HG03095 (cell line): ENCODE data around the gene L3HYPDH.
A peak's percentile ranks its signal among the peaks of the same experiment; 100 is the strongest.

Experiments used
- ATAC-seq: cut with Tn5 transposase; IDR thresholded peaks from one replicate; pipeline ENCODE4 v1.9.1; 2021; ENCODE audit warnings: moderate library complexity; ENCODE audit not compliant: unreplicated experiment

L3HYPDH gene

DNA sequence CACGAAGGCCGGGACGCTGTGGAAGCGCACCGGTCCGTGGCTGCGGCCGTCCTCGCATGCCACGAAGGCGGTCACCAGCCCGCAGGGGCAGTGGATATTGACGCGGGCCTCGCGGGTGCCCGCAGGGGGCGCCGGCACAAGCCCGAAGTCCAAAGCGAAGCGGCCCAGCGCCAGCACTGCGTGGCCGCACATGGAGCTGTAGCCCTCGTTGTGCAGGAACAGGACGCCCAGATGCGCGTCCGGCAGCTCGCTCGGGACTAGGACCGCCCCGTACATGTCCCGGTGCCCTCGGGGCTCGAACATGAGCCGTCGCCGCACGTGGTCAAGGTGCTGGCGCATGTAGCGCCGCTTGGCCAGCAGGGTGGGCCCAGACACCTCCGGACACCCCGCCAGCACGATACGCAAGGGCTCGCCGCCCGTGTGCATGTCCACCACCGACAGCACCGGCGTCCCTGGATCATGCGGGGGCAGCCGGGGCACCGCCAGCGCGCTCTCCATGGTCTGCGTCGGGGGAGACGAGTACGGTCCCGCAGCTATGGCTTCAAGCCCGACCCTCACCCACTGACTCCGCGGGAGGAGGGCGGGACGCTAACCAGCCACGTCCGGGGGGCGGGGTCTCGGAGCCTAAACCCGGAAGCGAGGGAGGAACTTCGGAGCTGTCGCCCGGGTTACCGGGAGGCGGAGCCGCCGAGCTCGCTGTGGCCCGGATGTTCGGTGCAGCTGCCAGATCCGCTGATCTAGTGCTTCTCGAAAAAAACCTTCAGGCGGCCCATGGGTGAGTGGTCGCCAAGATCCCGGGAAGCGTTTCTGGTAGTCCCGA, at the start of gene L3HYPDH, which contains the start of gene JKAMP:
Gene L3HYPDH (minus strand): TSS at position 590 of the 820 bp plus-strand sequence. CDS start 92 bp downstream, at position 498.
Gene JKAMP (plus strand): TSS at position 699 of the 820 bp plus-strand sequence. CDS start 73 bp downstream, at position 772.
- peak; percentile 88 for ATAC-seq

DNA sequence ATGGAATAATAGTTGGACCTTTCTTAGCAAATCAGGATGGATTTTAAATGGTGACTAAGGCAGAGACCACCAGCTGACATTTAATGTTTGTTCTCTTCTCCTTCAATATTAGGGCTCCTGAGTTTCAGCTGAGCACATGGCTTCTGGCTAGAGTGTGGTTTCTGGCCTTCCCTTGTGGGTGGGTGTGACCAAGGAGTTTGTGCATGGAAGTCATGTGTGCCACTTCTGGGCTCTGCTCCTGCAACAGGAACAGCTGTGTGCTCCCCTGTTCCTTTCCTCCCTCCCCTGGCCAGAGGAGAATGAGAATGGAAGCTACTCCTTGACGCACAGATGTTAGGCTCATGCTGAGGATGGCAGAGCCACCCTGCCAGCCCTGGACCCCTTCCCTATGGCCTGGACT, 48.2 kb upstream of the L3HYPDH start:
- no peak for ATAC-seq

DNA sequence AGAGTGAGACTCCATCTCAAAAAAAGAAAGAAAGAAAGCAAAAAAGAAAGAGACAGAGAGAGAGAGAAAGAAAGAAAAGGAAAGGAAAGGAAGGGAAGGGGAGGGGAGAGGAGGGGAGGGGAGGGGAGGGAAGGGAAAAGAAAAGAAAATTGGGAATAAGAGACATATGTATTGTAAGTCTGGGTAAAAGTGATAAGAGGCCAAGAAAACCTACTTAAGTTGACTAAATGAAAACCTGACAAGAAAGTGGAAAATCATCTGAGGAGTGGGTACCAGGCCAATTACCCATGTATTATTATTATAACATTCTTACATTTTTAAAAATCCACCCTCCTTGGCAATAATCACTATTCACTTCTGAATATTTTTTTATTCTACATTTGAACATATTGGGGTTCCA, 46.1 kb upstream of the L3HYPDH start:
- no peak for ATAC-seq

DNA sequence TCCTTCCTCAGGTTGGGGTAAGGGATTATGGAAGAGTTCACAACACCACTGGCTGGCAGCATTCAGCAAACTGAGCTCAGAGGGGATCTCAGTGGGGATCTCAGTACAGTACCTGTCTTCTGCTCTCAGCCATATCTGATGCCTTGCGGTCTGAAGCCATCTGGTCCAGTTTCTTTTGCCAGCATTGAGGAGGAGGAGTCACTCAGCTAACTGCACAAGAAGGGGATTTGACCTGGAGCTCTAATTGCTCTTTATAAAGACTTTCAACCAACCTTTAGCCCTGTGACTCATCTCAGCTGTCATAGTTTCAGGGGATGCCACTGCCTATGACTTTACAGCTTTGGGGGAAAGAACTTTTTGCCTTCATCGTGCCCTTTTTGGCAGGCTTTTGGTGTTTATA, 45.0 kb upstream of the L3HYPDH start:
- ATAC-seq: no peak

DNA sequence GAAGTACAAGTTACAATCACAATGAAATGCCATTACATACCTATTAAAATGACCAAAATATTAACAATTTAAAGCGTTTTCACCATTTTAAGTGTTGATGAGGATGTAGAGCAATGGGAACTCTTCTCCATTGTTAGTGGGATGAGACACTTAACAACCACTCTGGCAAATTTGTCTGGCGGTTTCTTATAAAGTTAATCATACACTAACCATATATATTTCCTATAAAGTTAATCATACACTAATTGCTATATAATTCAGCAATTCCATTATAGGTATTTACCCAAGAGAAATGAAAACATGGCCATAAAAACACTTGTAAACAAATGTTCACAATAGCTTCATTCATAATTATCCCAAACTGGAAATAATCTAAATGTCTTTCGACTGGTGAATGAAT, 36.0 kb upstream of the L3HYPDH start:
- ATAC-seq: no peak

DNA sequence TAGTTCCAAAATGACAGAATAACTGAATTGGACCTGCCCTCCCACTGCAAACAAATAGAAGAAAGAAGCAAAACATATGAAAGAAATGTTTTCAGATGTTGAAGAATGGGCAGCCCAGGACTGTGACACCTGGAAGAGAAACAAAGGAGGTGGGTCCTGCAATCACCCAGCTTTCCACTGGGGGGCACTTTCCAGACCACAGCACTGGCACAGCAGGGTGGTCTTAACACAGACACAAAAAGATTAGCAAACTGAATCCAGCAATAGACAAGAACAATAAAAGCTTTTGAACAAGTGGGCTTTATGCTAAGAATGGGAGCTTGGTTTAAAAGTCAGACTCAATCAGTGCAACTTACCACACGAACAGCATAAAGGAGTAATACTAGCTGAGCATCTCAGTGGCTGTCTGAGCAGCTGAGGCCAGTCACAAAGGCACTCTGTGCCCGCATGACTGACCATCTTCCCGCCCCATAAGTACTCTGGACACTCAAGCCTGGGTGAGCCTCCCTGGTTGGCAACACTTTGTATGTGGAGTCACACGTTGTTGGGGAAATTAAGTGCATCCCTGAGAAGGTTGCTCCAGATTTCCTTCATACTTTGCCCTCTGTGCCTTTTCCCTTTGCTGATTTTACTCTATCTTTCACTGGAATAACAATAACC, 27.8 kb upstream of the L3HYPDH start:
- ATAC-seq: no peak

DNA sequence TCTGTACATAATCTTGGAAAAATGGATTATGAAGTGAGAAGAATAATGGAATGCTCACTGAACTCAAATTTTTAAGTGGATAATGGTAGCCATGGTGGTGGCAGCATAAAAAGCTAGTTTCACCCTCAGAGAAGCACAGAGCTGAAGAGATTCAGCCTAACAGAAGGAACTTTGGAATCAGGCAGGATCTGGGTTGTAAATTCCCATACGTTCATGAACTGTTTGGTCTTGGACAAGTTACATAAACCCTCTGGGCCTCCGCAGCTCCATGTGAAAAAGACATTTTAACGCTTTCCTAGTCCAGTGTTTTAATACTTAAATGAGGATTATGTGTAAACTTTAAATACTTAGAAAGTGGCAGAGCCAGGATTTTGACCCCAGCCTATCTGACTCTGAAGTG, 26.8 kb upstream of the L3HYPDH start:
- ATAC-seq: no peak

DNA sequence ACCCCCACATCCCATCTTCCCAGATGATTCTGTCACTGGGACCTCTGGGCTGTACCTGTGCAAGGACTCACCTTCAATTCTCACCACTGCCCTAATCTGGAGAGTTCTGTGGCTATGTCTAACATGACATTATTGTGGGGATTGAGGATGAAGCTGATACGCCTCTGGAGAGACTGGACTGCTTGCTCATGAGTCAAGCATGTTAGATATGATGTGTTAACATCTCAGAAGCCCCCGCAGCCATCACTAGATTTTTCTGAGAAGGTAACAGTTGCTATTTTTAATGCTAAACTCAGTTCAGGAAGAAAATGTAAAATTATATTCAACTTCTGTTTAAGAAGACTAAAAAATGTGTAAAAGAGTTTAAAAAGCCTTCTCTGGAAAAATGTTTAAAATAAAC, 25.8 kb upstream of the L3HYPDH start:
- no peak for ATAC-seq

DNA sequence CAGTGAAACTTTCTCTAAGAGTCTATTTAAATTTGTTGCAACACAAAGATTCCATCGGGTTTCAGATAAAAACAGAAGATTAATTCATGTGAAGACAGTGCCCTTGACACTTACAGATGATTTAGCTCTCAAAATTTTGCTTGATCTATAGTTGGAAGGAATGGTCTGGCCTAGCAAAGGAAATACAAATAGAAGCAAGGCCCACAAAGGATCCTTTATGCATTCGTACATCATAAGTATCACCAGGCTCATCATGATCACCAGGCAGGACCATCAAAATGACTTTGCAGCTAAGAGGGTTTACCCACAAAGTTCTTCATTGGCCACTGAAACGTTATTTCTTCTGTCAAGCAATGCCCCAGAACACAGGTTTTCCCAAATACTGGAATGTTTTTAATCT, 24.9 kb upstream of the L3HYPDH start:
- no peak for ATAC-seq

DNA sequence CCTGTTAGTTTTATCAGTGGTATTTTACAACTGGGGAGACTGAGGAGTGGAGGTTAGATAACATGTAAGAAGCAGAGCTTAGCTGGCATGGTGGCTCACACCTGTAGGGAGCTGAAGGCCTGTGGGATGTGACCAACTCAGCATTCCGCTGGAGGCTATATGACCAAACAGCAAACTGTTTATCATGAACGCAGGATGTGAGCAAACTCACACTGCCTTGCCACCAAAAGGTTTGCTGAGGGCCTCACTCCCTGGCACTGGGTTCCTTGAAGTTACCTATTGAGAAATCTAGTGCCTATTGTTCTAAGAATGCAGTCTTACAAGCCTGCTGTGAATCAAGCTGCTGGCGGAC, 23.5 kb upstream of the L3HYPDH start:
- no peak for ATAC-seq

DNA sequence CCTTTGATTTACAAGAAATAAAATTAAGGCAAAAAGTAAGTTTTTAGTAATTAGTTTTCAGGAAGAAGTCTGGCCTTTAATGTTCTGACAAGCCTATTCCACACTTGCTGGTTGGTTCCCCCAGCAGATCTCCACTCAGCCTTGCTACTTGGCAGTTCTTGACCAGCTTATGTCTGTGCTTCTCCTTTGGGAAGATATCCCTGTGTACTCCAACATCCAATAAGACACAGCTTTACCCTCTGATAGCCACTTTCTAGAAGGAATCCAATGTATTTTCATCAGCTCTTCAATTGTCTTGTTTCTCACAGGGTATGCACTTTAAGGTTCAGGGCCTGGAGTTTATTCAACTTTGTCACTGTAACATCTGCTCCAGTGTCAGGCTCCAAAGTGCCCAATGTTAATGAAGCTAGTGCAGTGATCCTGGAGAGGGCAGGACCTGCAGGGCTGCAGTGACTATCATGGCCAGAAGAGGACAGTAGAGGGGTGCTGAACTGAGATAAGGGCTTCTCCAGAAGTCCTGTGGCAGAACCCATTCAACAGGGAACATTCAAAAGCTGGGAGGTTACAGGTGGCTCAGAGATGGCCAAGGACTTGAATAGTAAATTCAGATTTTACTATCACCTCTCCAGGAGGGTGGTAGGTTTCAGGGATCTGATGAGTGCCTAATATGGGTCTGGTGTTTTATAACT, 23.0 kb upstream of the L3HYPDH start:
- peak; percentile 82 for ATAC-seq

DNA sequence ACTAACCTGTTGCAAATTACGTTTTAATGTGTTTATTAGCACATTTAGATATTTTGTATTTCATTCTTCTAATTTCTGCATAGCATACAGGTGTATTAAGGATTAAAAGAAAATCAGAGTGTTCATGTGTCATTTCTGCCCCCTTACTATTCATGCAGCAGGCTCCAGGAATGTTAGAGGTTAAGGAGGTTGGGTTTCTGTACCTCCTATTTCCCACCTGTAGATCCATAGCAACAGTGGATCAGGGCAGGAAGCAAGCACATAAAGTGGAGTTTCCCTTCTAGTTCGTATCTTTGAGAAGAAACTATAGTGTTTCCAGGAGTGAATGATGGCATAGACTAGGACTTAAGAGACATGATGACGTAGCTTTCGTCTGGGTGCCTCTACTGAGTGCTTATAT, 19.0 kb upstream of the L3HYPDH start:
- ATAC-seq: no peak

DNA sequence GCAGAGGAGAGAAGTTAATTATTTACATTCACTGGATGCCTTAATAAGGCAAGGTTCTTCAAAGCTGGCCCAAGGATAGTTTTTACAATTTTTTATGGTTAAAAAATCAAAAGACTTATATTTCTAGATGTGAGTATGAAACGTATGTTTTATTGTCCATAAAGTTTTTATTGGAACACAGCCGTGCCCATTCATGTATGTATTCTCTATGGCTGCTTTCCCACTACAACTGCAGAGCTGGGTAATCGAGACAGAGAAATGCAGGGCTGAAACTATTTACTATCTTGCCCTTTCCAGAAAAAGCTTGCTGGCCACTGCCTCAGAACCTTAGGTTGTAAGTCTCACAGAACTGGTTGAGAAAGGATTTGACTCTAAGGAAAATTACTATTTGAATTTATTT, 16.5 kb upstream of the L3HYPDH start:
- ATAC-seq: no peak

DNA sequence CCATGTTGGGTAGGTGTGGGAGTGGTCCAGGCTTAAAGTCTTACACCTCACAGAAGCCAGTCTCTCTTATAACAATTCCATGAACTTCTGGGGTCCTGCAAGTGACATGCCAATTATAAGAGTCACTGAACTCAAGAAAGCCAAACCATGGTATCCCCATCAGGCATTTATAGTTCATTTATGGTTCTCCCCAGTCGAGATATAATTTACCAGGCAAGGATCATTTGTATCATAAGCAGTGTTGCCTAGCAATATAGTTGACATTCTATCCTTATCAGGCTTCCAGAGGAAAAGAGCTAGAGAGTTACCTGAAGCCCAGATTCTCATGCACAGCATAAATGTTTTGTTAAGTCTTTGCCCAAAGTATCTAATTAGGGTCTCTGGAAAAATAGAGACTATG, 8.2 kb upstream of the L3HYPDH start:
- no peak for ATAC-seq

DNA sequence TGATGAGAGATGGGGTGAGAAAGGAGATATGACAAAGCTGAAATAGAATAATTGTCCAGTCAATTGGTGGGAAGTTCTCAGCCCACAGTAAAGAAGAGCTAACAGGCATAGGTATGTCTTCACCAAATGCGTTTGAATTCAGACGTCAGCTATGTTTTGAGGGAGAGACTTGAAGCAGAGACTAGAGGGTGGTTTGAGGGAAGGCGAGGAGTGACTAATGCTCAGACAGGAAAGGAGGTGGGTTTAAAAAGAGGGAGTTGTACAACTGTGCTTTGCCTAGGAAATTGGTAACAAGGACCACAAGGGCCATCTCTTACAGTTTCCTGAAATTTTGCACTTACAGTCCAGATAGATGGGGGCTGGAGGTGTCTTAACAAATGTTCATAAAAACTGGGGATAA, 6.5 kb upstream of the L3HYPDH start:
- no peak for ATAC-seq

DNA sequence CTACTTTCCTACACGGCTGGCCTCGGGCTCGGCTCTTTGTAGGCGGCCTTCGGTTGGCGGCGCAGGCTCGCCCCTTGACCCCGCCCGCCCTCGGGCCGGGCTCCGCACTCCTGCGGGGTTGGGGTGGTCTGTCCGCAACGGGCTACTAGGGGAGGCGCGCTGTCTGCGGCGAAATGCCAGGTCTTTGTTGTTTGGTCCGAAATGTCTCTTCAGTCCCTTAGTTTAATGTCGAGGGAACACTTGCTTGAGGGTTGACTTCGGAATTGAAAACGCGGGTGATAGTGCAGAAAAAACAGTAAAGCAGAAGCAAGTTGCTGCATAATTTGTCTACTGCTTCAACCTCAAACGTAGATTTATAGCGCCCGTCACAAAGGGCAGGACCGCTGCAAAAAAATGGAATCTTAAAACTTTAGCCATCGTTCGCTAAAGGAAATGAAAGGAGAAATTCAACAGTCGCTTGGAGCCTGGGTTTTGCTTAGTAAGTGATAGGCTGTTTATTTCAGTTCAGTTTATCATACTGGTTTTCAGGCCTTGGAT, 499 bp upstream of the L3HYPDH start:
- peak; percentile 36 for ATAC-seq

DNA sequence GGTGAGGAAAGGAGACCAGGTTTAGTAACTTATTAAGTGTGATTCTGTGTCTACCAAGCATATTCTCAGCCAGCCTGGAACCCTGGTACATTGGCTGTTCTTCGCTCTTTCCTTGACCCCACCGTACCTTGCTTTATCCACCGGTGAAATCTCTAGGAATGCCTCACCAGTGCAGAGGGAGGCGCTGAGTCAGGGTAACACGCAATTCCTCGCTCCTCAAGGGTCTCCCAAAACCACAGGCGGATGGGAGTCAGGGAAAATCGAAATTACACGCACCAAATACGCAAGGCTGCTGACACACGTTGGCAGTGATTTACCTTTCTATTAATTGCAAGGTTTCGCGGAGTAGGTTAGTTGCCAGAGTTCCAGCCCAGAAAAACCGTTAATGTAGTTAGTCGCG, 845 bp downstream of the L3HYPDH start:
- no peak for ATAC-seq

DNA sequence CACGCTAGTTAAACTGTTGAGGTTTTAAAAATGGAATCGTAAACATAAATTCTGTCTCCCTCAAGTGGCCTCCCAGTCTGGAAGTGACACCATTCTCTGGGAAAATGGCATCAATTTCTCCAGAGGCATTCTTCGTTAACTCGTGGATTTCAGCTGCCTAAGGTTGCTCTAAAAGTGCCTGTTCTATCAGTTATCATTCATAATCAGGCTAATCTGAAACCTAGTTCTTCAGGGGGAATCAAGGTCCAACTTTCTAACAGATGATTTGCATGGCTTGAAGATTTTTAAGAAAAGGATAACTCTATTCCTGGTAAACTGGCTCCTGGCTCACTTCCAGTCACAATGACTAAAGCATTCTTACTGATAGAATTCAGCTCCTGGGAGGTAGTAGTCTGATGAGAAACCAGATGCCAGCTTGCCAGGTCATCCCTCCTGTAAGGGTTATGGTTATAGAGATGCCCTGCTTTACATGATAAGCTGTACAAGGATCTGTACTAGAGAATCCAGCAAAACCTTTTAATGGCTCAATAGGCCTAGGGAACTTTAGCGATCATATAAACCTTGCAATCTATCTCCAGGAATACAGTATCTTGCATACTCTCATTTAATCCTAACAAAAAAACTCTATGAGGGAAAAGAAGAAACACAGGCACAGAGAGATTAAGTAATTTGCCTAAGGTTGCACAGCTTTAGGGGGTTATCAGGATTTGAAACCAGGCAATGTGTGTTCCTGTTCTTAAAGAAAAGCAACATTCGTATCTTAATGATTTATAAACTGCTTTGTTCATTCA, 1.5 kb downstream of the L3HYPDH start:
- ATAC-seq: no peak

DNA sequence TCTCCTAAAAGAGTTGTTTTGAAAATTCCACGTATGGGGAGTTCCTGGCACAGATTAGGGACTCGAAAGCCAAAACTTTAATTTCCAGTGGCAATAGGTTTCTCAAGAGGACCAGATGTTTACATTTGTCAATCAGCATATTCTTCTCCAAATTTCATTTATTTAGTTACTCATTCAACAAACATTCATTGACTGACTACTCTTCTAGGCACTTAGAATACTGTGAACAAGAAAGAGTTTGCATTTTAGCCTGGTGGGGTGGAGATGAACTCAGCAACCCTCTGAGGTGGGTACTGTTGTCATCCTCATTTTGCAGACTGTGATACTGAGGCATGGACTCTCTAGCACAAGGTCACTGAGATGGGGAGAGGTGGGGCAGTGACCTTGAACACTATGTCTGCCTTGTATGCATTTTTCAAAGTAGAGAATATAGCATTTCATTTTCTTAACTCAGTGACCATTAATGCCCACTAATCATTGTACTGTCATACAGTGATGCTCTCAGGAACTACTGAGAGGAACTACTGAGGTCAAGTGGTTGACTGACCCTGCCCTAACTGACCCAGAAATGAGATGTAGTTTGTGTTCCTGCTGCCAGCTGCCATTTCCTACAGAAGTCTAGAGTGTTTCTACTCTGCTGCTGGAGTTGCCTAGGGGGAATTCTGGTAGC, 2.2 kb downstream of the L3HYPDH start:
- ATAC-seq: no peak

DNA sequence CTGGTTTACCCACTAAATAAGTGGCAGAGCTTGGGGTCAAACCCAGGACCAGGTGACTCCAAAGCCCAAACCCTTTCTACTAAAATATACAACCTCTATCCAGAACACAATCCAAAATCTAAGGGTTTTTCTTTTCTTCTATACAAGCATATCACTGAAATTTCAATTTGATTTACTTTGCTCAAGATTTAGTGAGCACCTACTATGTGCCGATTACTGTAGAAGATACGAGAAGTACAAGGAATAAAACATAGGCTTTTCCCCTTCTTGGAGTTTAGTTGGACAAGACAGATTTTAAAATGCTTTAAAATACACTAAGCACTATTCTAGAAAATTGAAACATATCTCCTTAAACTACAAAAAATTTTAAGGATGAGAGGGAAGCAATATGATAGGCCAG, 2.8 kb downstream of the L3HYPDH start:
- ATAC-seq: no peak
